Activated naive CD8-positive, alpha-beta T cell treated with anti-CD3 and anti-CD28 coated beads, Interleukin-2, amount 10 ng/mL, durations not matched to agents 7 days and 5 days (primary cell): Measurements from ENCODE around the gene IFNA21. TPM values are rescaled to one million over a fixed set of nuclear protein-coding genes. Genes with fewer than 3 reads are reported as not detected.

Experiments
- ATAC-seq: fragments of 150-1000 bp; cut with Tn5 transposase; one replicate; pipeline ENCODE4 v1.10.0; 2021; ENCODE audit warnings: low read depth, moderate library complexity
- POLR2A ChIA-PET: fragments of 350-600 bp; sonication (Branson Sonifier 250); formaldehyde crosslinking; loops from one replicate; lab custom pipeline; 2021; ENCODE audit warnings: antibody characterized with exemption; lab: Charles Lee
- DNase-seq: peaks from one replicate; pipeline ENCODE4 v3.0.0; 2021
- H3K27ac Mint-ChIP-seq: one replicate; pipeline ENCODE4 v1.8.0; 2022; ENCODE audit warnings: mild to moderate bottlenecking, mixed read lengths
- H3K27me3 Mint-ChIP-seq: one replicate; pipeline ENCODE4 v1.8.0; 2022; ENCODE audit warnings: mild to moderate bottlenecking, moderate library complexity, mixed read lengths
- H3K36me3 Mint-ChIP-seq: one replicate; pipeline ENCODE4 v1.8.0; 2021; ENCODE audit warnings: mild to moderate bottlenecking, mixed read lengths
- H3K4me1 Mint-ChIP-seq: one replicate; pipeline ENCODE4 v1.8.0; 2021; ENCODE audit warnings: mixed read lengths
- H3K4me3 Mint-ChIP-seq: one replicate; pipeline ENCODE4 v1.8.0; 2022; ENCODE audit warnings: mild to moderate bottlenecking, moderate library complexity, mixed read lengths
- H3K9me3 Mint-ChIP-seq: one replicate; pipeline ENCODE4 v1.8.0; 2021; ENCODE audit warnings: mixed read lengths
- total RNA-seq, 2 experiments: library from RNA; stranded (reverse); gene quantifications; one replicate each; pipeline ENCODE4 v1.2.3, GENCODE V29; 2021

IFNA21 gene
- total RNA-seq, 2 experiments from 2014 or later: not detected

GRCh38 chr9:21121079-21121478 lies 45.4 kb downstream of the IFNA21 start:
- peaks cover 14% of the 10 kb centered on the region for H3K4me1 Mint-ChIP-seq
- ATAC-seq: no peak
- POLR2A ChIA-PET: no interaction called here
- peaks cover 52% of the 10 kb centered on the region for H3K27me3 Mint-ChIP-seq
- H3K4me3 Mint-ChIP-seq: no peak overlapping the region
- no peaks in the 10 kb centered on the region for H3K9me3 Mint-ChIP-seq
- no peak for DNase-seq
- H3K36me3 Mint-ChIP-seq: peaks cover under 1% of the 10 kb centered on the region
- no peak overlapping the region for H3K27ac Mint-ChIP-seq

DNA sequence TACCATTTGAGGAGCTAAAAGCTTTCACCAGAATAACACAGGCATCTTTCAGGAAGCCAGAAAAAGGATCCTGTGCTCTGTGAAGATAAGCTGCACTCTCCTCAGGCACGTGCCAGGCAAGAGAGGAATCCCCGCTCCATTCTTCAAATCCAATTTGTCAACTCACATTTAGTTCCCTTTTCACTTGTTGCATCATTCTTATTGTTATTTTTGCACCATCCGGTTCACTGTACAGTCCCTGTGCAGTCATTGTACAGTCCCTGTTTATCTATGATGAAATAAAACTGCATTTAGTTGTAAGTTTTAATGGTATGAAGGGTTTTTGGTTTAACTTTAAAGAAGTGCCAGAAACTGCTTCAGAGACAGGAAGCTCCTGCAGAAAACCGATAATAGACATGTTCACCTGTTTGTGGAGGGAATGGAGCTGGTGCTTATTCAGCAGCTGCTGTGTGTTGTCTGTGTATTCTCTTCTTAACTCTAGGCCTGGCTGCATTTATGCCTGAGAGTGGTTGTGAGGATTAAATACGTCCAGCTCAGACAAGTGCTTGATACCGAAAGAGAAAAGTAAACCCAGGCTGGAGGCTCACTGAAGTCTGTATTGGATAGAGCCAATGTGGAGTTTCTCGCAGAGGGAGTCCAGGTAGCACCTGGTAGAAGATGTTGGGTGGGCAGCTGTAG lies 47.2 kb downstream of the IFNA21 start:
- POLR2A ChIA-PET: no interaction called here
- Mint-ChIP-seq H3K4me1 (peaks cover 14% of the 10 kb centered on the region), H3K27ac (no peak overlapping the region), H3K27me3 (peaks cover 53% of the 10 kb centered on the region), H3K9me3 (no peaks in the 10 kb centered on the region), H3K4me3 (no peak overlapping the region), H3K36me3 (no peaks in the 10 kb centered on the region)
- ATAC-seq (no peak), DNase-seq (no peak)

Other genes starting within 250 kb of the IFNA21 start
- gene HACD4, start 135.0 kb downstream of the IFNA21 start, total RNA-seq: 10 to 100 TPM; 16.6 to 17.5 TPM
- under 1 TPM; 0.37 to 0.61 TPM for gene IFNB1, start 88.7 kb downstream of the IFNA21 start, total RNA-seq
- gene IFNW1, start 24.8 kb downstream of the IFNA21 start, total RNA-seq: not detected
- gene IFNA4, start 20.9 kb upstream of the IFNA21 start, total RNA-seq: not detected
- not detected for gene IFNA7, start 35.5 kb upstream of the IFNA21 start, total RNA-seq
- gene IFNA10, start 40.5 kb upstream of the IFNA21 start, total RNA-seq: not detected
- not detected for gene IFNA16, start 50.7 kb upstream of the IFNA21 start, total RNA-seq
- gene IFNA17, start 61.6 kb upstream of the IFNA21 start, total RNA-seq: not detected
- not detected for gene IFNA14, start 73.3 kb upstream of the IFNA21 start, total RNA-seq
- gene IFNA5, start 138.7 kb upstream of the IFNA21 start, total RNA-seq: under 1 TPM in 1 of 2 experiments, not detected in 1; 0.31 TPM
- 10 to 100 TPM; 27.9 to 29.4 TPM for gene KLHL9, start 168.7 kb upstream of the IFNA21 start, total RNA-seq
- gene IFNA6, start 184.2 kb upstream of the IFNA21 start, total RNA-seq: not detected
- not detected for gene IFNA13, start 201.4 kb upstream of the IFNA21 start, total RNA-seq
- gene IFNA2, start 218.7 kb upstream of the IFNA21 start, total RNA-seq: not detected
- gene IFNA8, start 242.5 kb upstream of the IFNA21 start, total RNA-seq: not detected